Adrenal gland (tissue), 12 donors: ENCODE results near the gene LIM2. TPM values are rescaled to one million over a fixed set of nuclear protein-coding genes. Genes with fewer than 3 reads are reported as not detected.

Source experiments
- DNase-seq, 7 donors: peaks; one replicate each; pipeline ENCODE4 v3.0.0-alpha.2; 2019 to 2020
- H3K27ac ChIP-seq, 5 donors: fragments of 200-600 bp; sonication (generic) in 4 of 5; 1 replicate in 3 of 5; 2 replicates in 2 of 5; pipeline versions ENCODE4 v1.5.1 to v1.8.0; 2016 to 2020; ENCODE audit warnings: mild to moderate bottlenecking in 1 of 5
- H3K27me3 ChIP-seq: fragments of 200-600 bp; 2 replicates; pipeline ENCODE4 v1.8.0; 2021
- H3K36me3 ChIP-seq, 2 donors: fragments of 200-600 bp; replicated peaks in 1 of 2; 1 replicate in 1 of 2; 2 replicates in 1 of 2; pipeline versions ENCODE4 v1.5.1 to v1.8.0; 2018 to 2022
- H3K4me1 ChIP-seq, 2 donors: fragments of 200-600 bp; replicated peaks in 1 of 2; 1 replicate in 1 of 2; 2 replicates in 1 of 2; pipeline versions ENCODE4 v1.5.1 to v1.8.0; 2018 to 2021
- H3K4me3 ChIP-seq, 4 donors: fragments of 200-600 bp; sonication (generic) in 3 of 4; one replicate each; pipeline ENCODE4 v1.5.1; 2016 to 2018
- H3K9me3 ChIP-seq, 3 donors: fragments of 200-600 bp; sonication (generic) in 1 of 3; replicated peaks in 1 of 3; 1 replicate in 2 of 3; 2 replicates in 1 of 3; pipeline versions ENCODE4 v1.5.1 to v1.8.0; 2016 to 2021
- POLR2A ChIP-seq, 2 donors: fragments of 450-650 bp; IDR thresholded peaks; one replicate each; pipeline ENCODE4 v1.6.1; 2017; ENCODE audit warnings: antibody characterized with exemption in 2 of 2, mild to moderate bottlenecking in 2 of 2, moderate library complexity in 1 of 2
- WGBS, 4 donors: extraction: QIAGEN DNeasy Blood & Tissue Kit in 2 of 4; methylation state at CpG; one replicate each; pipeline versions ENCODE4 v1.1.5 to v1.1.7; 2013 to 2017; 5-methylcytosine and 5-hydroxymethylcytosine counted together
- intact Hi-C, 2 donors: fragments of 100-400 bp; cut with DNase I; formaldehyde crosslinking; loops; one replicate each; pipeline versions ENCODE4 v1.14.1 to v1.15.0; 2022 to 2023
- polyA plus RNA-seq, 3 donors: library from polyadenylated mRNA; stranded (reverse); fragments of 200-250 nt in 2 of 3; fragments of 350-450 nt in 1 of 3; fragmentation: Illumina TruSeq in 1 of 3; extraction: RNeasy Lipid Tissue Mini Kit (QIAGEN cat#74804) in 1 of 3; gene quantifications; one replicate each; pipeline ENCODE4 v1.2.3, GENCODE V29; 2013 to 2014
- total RNA-seq, 9 donors: library from RNA; depleted of rRNA in 4 of 9; stranded (reverse); fragments of >200 nt in 4 of 9; fragments of 120-200 nt in 1 of 9; fragmentation: NEBNext Ultra II Directional in 1 of 9; extraction: Animal tissue kit (Norgen Biotek cat#: 25700) in 1 of 9; gene quantifications; one replicate each; pipeline versions ENCODE4 v1.1.0 to v1.2.4, GENCODE V29; 2013 to 2023
- TF ChIP-seq, protein P1 (sequence below), 6 experiments: fragments of 450-650 bp in 4 of 6; fragments of 200-600 bp in 2 of 6; sonication (generic) in 1 of 6; IDR thresholded peaks; 1 replicate in 5 of 6; 2 replicates in 1 of 6; pipeline versions ENCODE4 v1.5.1 to v1.8.0; 2016 to 2021; ENCODE audit warnings: antibody characterized with exemption in 6 of 6, mild to moderate bottlenecking in 2 of 6, moderate library complexity in 1 of 6
- donor health status: healthy with polysubstance abuse.
- donor health status: Bipolar disorder and iron deficiency.
- donor health status: DM: yes; HTN: yes; CAD: no.
- donor health status: DM: no; HTN: no; CAD: no.
- donor health status: DM: no; HTN: no; CAD: no.
- donor health status: DM: yes; HTN: yes; CAD: no.

Gene LIM2
- total and polyA plus RNA-seq, 12 donors: not detected

- Histone ChIP-seq H3K9me3 (no peaks in the 10 kb centered on the region), H3K27ac (peak overlapping the region in 3 of 5 donors; percentile 59 to 83 (median 76)), H3K4me1 (peaks cover 3 to 6% of the 10 kb centered on the region in 2 donors), H3K4me3 (peak overlapping the region in 2 of 4 donors; percentile 12 to 43), H3K36me3 (no peaks in the 10 kb centered on the region), H3K27me3 (no peaks in the 10 kb centered on the region)
- whole genome bisulfite sequencing, 4 donors: 2 to 4% (median 3%) methylated on average over 34 to 45 of the region's 45 CpGs
- intact Hi-C loops: no loop called here
- peak in 1 of 2 donors; percentile 46 for TF ChIP-seq POLR2A (IDR thresholded peaks at IDR 0.05)
- TF ChIP-seq, protein P1, sequence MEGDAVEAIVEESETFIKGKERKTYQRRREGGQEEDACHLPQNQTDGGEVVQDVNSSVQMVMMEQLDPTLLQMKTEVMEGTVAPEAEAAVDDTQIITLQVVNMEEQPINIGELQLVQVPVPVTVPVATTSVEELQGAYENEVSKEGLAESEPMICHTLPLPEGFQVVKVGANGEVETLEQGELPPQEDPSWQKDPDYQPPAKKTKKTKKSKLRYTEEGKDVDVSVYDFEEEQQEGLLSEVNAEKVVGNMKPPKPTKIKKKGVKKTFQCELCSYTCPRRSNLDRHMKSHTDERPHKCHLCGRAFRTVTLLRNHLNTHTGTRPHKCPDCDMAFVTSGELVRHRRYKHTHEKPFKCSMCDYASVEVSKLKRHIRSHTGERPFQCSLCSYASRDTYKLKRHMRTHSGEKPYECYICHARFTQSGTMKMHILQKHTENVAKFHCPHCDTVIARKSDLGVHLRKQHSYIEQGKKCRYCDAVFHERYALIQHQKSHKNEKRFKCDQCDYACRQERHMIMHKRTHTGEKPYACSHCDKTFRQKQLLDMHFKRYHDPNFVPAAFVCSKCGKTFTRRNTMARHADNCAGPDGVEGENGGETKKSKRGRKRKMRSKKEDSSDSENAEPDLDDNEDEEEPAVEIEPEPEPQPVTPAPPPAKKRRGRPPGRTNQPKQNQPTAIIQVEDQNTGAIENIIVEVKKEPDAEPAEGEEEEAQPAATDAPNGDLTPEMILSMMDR (IDR thresholded peaks at IDR 0.05): no peak
- peak; percentile 92 to 98 (median 95) for DNase-seq
Measured at GRCh38 chr19:51394050-51394836, 6.5 kb upstream of the LIM2 start.

DNA sequence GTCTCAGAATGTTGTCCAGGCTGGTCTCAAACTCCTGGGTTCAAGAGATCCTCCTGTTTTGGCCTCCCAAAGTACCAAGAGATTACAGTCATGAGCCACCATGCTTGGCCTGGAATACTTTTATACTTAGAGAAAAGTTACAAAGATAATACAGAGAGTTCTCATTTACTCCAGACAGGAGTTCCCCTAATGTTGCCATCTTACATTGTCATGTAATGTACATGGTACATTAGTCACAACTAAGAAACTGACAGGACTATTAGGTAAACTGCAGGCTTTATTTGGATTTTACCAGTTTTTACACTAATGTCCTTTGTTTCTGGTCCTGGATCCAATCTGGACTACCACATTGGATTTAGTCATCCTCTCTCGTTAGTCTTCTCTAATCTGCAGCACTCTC is 4.9 kb upstream of the LIM2 start:
- Histone ChIP-seq H3K9me3 (no peaks in the 10 kb centered on the region), H3K4me1 (peaks cover 3 to 6% of the 10 kb centered on the region in 2 donors), H3K36me3 (no peaks in the 10 kb centered on the region), H3K27ac (no peak overlapping the region), H3K27me3 (no peaks in the 10 kb centered on the region), H3K4me3 (no peak overlapping the region)
- no peak for DNase-seq
- TF ChIP-seq, protein P1 (IDR thresholded peaks at IDR 0.05): no peak
- TF ChIP-seq POLR2A (IDR thresholded peaks at IDR 0.05): no peak
- intact Hi-C loops: no loop called here
- WGBS, 4 donors: 68 to 97% (median 84%) methylated on average over 1 of the region's 1 CpG

DNA sequence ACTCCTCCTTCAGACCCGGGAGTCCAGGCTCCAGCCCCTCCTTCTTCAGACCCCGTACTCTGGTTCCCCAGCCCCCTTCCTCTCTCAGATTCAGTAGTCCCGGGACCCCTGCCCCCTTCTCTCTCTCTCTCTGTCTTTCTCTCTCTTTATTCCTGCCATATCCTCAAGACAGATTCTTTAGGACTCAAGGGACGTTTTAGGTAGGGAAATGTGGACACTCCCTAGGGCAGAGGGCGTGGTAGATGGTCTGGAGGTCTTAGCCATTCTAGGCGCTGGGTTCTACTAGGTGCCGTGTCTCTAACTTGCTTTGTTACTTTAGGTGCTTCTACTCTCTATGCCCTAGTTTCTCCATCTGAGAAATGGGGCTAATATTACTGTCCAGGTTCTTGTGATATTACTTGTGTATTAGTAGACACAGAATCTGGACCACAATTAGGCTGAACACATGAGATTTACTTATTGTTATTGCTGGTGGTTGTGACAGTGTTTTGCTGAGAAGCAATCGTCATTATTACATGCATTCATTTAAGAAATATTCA is 3.4 kb upstream of the LIM2 start:
- H3K4me1 ChIP-seq: peaks cover 3 to 6% of the 10 kb centered on the region in 2 donors
- no peaks in the 10 kb centered on the region for H3K9me3 ChIP-seq
- no peak for DNase-seq
- intact Hi-C loops: no loop called here
- 60 to 67% (median 64%) methylated on average over 8 of the region's 8 CpGs for WGBS, 4 donors
- H3K27me3 ChIP-seq: no peaks in the 10 kb centered on the region
- H3K36me3 ChIP-seq: no peaks in the 10 kb centered on the region
- TF ChIP-seq, protein P1 (IDR thresholded peaks at IDR 0.05): no peak
- TF ChIP-seq POLR2A (IDR thresholded peaks at IDR 0.05): no peak
- no peak overlapping the region for H3K27ac ChIP-seq
- no peak overlapping the region for H3K4me3 ChIP-seq

- Histone ChIP-seq H3K4me3 (no peak overlapping the region), H3K4me1 (no peaks in the 10 kb centered on the region), H3K9me3 (no peaks in the 10 kb centered on the region), H3K27ac (no peak overlapping the region), H3K36me3 (no peaks in the 10 kb centered on the region), H3K27me3 (no peaks in the 10 kb centered on the region)
- intact Hi-C loops: no loop called here
- TF ChIP-seq, protein P1 (IDR thresholded peaks at IDR 0.05): no peak
- TF ChIP-seq POLR2A (IDR thresholded peaks at IDR 0.05): no peak
- 76 to 95% (median 83%) methylated on average over 7 to 14 of the region's 14 CpGs for WGBS, 4 donors
- DNase-seq: no peak
Measured at GRCh38 chr19:51389143-51389542, 1.4 kb upstream of the LIM2 start.
